SK-N-SH treated with all-trans-retinoic acid at 6 μM for 48 hours (cell line): Measurements from ENCODE around the gene CCDC24.

ENCODE experiments used
- ATAC-seq: fragments of 200-7000 bp; cut with Tn5 transposase; 3 replicates; pipeline ENCODE4 v1.9.1; 2020; ENCODE audit warnings: mild to moderate bottlenecking, moderate library complexity
- BACH2 ChIP-seq: fragments of 250-450 bp; sonication (Bioruptor Pico); IDR thresholded peaks from 2 replicates; pipeline ENCODE4 v1.9.0; 2021; ENCODE audit warnings: mild to moderate bottlenecking, borderline replicate concordance
- CREB5 ChIP-seq: fragments of 250-450 bp; sonication (Bioruptor Pico); IDR thresholded peaks from 2 replicates; pipeline ENCODE4 v1.5.1; 2020; ENCODE audit warnings: low read depth, mild to moderate bottlenecking, moderate library complexity
- CSRNP3 ChIP-seq: fragments of 250-450 bp; sonication (Bioruptor Pico); IDR thresholded peaks from 2 replicates; pipeline ENCODE4 v1.5.1; 2021; ENCODE audit warnings: mild to moderate bottlenecking, moderate library complexity
- ESRRG ChIP-seq: fragments of 250-450 bp; sonication (Bioruptor Pico); IDR thresholded peaks from 2 replicates; pipeline ENCODE4 v1.6.1; 2021; ENCODE audit warnings: mild to moderate bottlenecking
- GLIS3 ChIP-seq: fragments of 250-450 bp; sonication (Bioruptor Pico); IDR thresholded peaks from 2 replicates; pipeline ENCODE4 v1.5.0; 2020; ENCODE audit warnings: mild to moderate bottlenecking, moderate library complexity
- ISL1 ChIP-seq: fragments of 250-450 bp; sonication (Bioruptor Pico); IDR thresholded peaks from 2 replicates; pipeline ENCODE4 v2.1.2; 2022; ENCODE audit warnings: mild to moderate bottlenecking, moderate library complexity
- OSR1 ChIP-seq: fragments of 250-450 bp; sonication (Bioruptor Pico); IDR thresholded peaks from 2 replicates; pipeline ENCODE4 v1.8.0; 2022; ENCODE audit warnings: moderate library complexity, mild to moderate bottlenecking, inconsistent platforms
- PATZ1 ChIP-seq: fragments of 250-450 bp; sonication (Bioruptor Pico); IDR thresholded peaks from 2 replicates; pipeline ENCODE4 v1.8.0; 2020; ENCODE audit warnings: mild to moderate bottlenecking, moderate library complexity, borderline replicate concordance
- POU6F1 ChIP-seq: fragments of 250-450 bp; sonication (Bioruptor Pico); IDR thresholded peaks from 2 replicates; pipeline ENCODE4 v1.8.0; 2021; ENCODE audit warnings: low read depth, mild to moderate bottlenecking, moderate library complexity, borderline replicate concordance
- PPARA ChIP-seq: fragments of 250-450 bp; sonication (Bioruptor Pico); IDR thresholded peaks from 2 replicates; pipeline ENCODE4 v1.5.0; 2020; ENCODE audit warnings: mild to moderate bottlenecking, borderline replicate concordance
- SNAI2 ChIP-seq: fragments of 250-450 bp; sonication (Bioruptor Pico); IDR thresholded peaks from 2 replicates; pipeline ENCODE4 v1.5.0; 2020; ENCODE audit warnings: mild to moderate bottlenecking, moderate library complexity
- TCF4 ChIP-seq: fragments of 250-450 bp; sonication (Bioruptor Pico); IDR thresholded peaks from 2 replicates; pipeline ENCODE4 v1.8.0; 2021; ENCODE audit warnings: mild to moderate bottlenecking, moderate library complexity, borderline replicate concordance
- TOX ChIP-seq: fragments of 250-450 bp; sonication (Bioruptor Pico); IDR thresholded peaks from 2 replicates; pipeline ENCODE4 v1.8.0; 2021; ENCODE audit warnings: mild to moderate bottlenecking, moderate library complexity, borderline replicate concordance
- TSHZ2 ChIP-seq: fragments of 250-450 bp; sonication (Bioruptor Pico); IDR thresholded peaks from 2 replicates; pipeline ENCODE4 v1.5.0; 2020; ENCODE audit warnings: mild to moderate bottlenecking, moderate library complexity
- ZC3H10 ChIP-seq: fragments of 250-450 bp; sonication (Bioruptor Pico); IDR thresholded peaks from 2 replicates; pipeline ENCODE4 v1.5.1; 2021; ENCODE audit warnings: mild to moderate bottlenecking, moderate library complexity
- ZFP3 ChIP-seq: fragments of 250-450 bp; sonication (Bioruptor Pico); IDR thresholded peaks from 2 replicates; pipeline ENCODE4 v1.5.0; 2020; ENCODE audit warnings: mild to moderate bottlenecking, moderate library complexity
- ZFP30 ChIP-seq: fragments of 450-650 bp; formaldehyde crosslinking; IDR thresholded peaks from 2 replicates; pipeline ENCODE4 v1.5.0; 2022; ENCODE audit warnings: mild to moderate bottlenecking, moderate library complexity
- ZNF565 ChIP-seq: fragments of 450-650 bp; formaldehyde crosslinking; conservative IDR thresholded peaks from 2 replicates; pipeline ENCODE4 v1.5.0; 2020; ENCODE audit warnings: low read depth, mild to moderate bottlenecking, moderate library complexity
- ZNF70 ChIP-seq: fragments of 450-650 bp; formaldehyde crosslinking; IDR thresholded peaks from 2 replicates; pipeline ENCODE4 v1.5.0; 2020; ENCODE audit warnings: mild to moderate bottlenecking, moderate library complexity
- ZNF8 ChIP-seq: fragments of 450-650 bp; formaldehyde crosslinking; IDR thresholded peaks from 2 replicates; pipeline ENCODE4 v1.5.0; 2020; ENCODE audit warnings: mild to moderate bottlenecking, moderate library complexity

CCDC24 gene

GRCh38 chr1:44000122-44000665 lies 8.8 kb downstream of the CCDC24 start:
- no peak for ATAC-seq
- no peak for TF ChIP-seq GLIS3 (CRISPR knock-in tag)
- no peak for TF ChIP-seq ZFP30 (CRISPR knock-in tag)
- no peak for TF ChIP-seq ZC3H10 (CRISPR knock-in tag)
- no peak for TF ChIP-seq ISL1 (CRISPR knock-in tag)
- TF ChIP-seq TCF4 (CRISPR knock-in tag), result no peak
- TF ChIP-seq PPARA, result no peak
- no peak for TF ChIP-seq CREB5 (CRISPR knock-in tag)
- no peak for TF ChIP-seq SNAI2 (CRISPR knock-in tag)
- no peak for TF ChIP-seq OSR1

- TF ChIP-seq CSRNP3 (CRISPR knock-in tag), result no peak
- TF ChIP-seq CREB5 (CRISPR knock-in tag), result no peak
- TF ChIP-seq ISL1 (CRISPR knock-in tag), result no peak
- no peak for TF ChIP-seq ZFP3 (CRISPR knock-in tag)
- TF ChIP-seq ZNF70 (CRISPR knock-in tag), result no peak
- TF ChIP-seq ZC3H10 (CRISPR knock-in tag), result no peak
- no peak for TF ChIP-seq ZNF565 (CRISPR knock-in tag)
- no peak for TF ChIP-seq BACH2 (CRISPR knock-in tag)
- no peak for TF ChIP-seq SNAI2 (CRISPR knock-in tag)
- TF ChIP-seq PATZ1 (CRISPR knock-in tag), result no peak
- no peak for TF ChIP-seq PPARA
- TF ChIP-seq OSR1, result no peak
- TF ChIP-seq TOX, result no peak
- no peak for TF ChIP-seq POU6F1 (CRISPR knock-in tag)
- TF ChIP-seq GLIS3 (CRISPR knock-in tag), result no peak
- no peak for TF ChIP-seq ESRRG (CRISPR knock-in tag)
- TF ChIP-seq TSHZ2 (CRISPR knock-in tag), result no peak
- no peak for TF ChIP-seq ZNF8 (CRISPR knock-in tag)
- ATAC-seq, result no peak
Observed at GRCh38 chr1:44002165-44002564, 10.8 kb downstream of the CCDC24 start.
